ENCODE data around the gene MAPRE3.
A peak's percentile ranks its signal among the peaks of the same experiment; 100 is the strongest.

The MAPRE3 gene

GRCh38 chr2:27041752-27042151, 71.3 kb downstream of the MAPRE3 start:
- no peak for DNase-seq (ENCODE audit: low read depth)

GRCh38 chr2:27042159-27042661, 71.8 kb downstream of the MAPRE3 start:
- DNase-seq (ENCODE audit: low read depth) = no peak

GRCh38 chr2:27042985-27043634, 72.7 kb downstream of the MAPRE3 start:
- no peak for DNase-seq (ENCODE audit: low read depth)

DNA sequence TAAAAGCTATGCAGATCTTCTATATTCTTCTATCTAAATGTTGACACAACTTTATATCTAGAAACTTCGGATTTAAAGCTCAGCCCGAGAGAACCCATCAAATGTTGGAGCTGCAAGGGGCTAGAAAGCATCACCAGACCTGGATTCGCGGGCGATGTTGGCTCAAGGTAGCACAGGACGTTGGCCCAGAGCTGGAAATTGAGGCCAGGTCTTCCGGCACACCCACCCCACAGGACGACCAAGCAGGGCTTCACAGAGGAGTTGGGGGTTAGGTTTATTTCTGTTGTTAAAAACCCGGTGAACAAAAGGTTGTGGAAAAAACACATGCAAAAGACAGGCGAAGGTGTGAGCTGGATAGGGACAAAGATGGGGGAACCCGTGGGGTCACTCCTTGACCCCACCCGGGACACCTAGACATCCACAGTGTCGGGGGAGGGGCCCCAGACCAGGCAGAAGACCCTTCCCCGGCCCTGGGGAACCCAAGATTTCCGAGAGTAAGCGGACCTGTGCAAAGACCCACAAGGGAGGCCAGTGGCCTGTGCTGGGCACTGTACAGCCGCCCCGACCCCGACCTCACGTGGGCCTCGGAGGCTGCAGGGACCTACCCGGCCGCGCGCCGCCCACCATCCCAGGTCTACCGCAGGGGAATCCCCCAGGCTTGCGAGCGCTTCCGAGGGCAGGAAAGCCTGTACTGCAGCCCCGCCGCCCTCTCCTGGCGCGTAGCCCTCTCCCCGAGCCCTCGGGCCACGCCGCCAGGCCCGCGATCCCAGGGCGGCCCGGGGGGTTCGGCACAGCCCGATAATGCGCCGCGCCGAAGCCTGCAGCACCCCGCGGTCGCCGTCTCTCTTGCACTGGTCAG, 79.2 kb downstream of the MAPRE3 start:
- DNase-seq (ENCODE audit: low read depth) = no peak

GRCh38 chr2:27050281-27050995, 80.0 kb downstream of the MAPRE3 start:
- DNase-seq (ENCODE audit: low read depth) = peak; percentile 91

DNA sequence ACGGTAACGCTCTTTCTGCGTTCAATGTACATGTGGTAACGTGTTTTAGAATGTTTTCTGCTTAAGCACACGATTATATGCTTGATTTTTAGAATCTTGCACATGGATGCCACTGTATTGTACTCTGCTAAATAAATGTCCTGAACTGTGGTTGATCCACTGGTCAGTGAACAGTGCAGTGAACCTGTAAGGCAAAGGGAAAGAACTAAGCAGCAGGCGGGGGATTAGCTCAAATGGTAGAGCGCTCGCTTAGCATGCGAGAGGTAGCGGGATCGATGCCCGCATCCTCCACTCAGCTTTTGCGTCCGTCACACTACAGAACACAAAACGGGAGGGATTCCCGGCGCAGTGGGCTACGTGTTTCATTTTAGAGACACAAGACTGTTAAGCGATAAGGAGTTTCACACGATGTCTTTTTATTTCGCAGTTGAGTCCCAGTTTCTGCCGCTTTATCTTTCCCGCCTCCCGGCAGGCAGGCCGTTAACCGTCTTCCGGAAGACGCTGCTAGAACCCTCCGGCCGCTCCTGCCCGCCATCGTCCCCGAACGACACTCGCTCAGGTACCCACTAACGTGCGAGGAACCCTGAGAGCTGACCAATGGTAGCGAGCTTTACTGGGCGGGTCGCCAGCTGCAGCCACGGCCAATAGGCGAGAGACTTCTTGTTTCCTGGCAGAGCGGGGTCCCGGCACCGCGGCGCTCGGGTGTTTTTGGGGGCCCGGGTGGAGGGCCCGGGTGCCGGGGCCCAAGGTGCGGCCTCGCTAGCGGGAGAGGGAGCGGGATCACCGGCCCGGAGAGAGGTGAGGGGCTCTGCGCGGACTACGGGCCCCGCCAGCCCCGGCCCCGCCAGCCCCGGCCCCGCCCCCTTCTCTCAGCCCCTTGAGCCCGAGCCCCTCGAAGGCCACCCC, 80.8 kb downstream of the MAPRE3 start, which contains the start of gene AGBL5:
Gene AGBL5, plus strand, starts transcription at position 673 of the 906 bp plus-strand sequence. CDS start 1,291 bp downstream, outside the sequence.
- DNase-seq (ENCODE audit: low read depth) = peak; percentile 95

DNA sequence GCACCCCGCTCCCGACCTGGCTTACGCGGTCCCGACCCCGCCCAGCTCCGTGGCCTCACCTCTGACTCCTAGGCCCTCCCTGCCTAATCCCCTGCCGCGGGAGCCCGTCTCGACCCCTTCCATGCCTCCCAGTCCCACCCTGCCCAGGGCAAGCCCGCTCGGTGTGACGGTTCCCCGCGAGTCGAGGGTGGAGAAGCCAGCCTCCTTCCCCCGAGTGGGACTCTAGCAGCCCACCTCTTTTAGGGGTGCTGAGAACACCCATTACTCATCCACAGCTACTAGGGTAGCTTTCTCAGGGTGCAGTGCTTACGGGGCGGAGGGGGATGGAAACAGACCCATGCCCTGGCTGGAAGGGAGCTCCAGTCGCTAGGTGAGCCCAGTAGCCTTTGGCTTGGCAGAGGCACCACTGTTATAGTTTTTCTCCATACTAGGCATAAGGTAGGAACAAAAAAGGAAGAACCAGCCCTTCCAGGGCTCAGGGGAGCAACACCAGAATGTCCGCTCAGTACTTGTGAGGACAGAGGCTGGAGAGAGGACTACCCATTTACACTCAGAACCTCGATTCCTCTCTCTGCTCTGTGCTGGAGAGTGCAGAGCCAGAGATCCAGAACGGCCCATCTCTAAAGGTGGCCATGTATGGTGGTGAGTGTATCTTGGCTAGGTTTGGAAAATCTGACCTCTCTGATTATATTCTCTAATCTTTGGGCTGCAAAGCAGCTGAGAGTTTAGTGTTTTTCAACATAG, 81.6 kb downstream of the MAPRE3 start:
- no peak for DNase-seq (ENCODE audit: low read depth)

- DNase-seq (ENCODE audit: low read depth) = no peak
Observed at GRCh38 chr2:27053321-27053720, 82.9 kb downstream of the MAPRE3 start.

DNA sequence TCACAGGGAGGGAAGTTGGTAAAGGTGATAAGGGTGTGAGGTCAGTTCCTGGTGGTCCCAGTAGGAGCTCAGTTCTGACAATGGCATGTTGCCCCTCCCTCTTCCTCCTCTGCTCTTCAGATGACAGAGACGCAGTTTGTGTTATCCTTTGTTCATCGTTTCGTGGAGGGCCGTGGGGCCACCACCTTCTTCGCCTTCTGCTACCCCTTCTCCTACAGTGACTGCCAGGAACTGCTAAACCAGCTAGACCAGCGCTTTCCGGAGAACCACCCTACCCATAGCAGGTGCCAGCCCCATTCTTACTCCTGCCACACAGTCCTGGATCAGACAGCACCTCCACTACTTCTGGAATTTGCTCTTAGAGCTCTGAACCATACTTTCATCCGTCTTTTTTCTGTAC, 83.3 kb downstream of the MAPRE3 start:
- no peak for DNase-seq (ENCODE audit: low read depth)

DNA sequence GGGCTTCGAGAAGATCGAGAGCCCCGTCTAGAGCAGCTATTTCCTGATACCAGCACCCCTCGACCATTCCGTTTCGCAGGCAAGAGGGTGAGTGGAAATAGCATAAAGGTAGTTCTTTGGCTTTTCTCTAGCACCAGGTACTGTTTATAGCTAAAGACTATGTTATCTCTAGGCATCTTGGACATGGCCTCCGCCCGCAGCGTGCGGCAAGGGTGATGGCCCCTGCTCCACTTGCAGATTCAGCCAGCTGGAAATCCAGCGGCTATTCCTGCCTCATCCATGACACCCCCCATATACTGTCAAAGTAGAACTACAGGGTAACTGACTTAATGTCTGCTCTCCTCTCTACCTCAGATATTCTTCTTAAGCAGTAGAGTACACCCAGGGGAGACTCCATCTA, 84.3 kb downstream of the MAPRE3 start:
- DNase-seq (ENCODE audit: low read depth) = no peak

- no peak for DNase-seq (ENCODE audit: low read depth)
Observed at GRCh38 chr2:27057184-27057583, 86.7 kb downstream of the MAPRE3 start.

DNA sequence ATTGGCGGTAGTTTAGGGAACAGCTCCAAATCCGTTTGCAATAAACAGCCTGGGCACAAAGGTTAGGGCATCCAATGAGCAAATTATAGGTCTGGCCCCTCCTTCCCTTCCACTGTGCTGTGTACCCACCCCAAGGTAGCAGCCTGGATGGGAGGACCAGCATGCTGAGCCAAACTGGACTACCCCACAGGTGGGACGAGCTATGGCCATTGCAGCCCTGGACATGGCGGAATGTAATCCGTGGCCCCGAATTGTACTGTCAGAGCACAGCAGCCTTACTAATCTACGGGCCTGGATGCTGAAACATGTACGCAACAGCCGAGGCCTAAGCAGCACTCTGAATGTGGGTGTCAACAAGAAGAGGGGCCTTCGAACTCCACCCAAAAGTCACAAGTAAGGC, 87.8 kb downstream of the MAPRE3 start:
- no peak for DNase-seq (ENCODE audit: low read depth)

- DNase-seq (ENCODE audit: low read depth) = no peak
Observed at GRCh38 chr2:27059141-27059820, 88.8 kb downstream of the MAPRE3 start.

DNA sequence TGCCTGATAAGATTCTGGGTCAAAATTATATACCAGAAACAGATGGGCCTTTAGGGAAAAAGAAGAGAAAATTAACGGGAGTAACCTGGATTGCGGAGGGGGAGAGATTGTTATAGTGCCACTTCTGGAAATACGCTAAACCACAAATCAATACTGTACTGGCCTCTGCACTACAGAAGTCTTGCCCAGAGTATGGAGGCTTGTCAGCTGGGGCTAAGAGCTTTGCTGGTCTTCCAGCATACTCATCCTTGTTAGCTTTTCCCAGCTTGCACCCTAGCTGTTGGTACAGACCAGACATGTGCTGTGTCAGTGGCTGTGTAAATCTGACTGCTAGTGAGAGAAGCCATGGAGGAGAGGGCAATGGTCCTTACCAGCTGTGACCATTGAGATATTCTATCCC, 89.9 kb downstream of the MAPRE3 start:
- no peak for DNase-seq (ENCODE audit: low read depth)

GRCh38 chr2:27065128-27065527, 94.7 kb downstream of the MAPRE3 start:
- no peak for DNase-seq (ENCODE audit: low read depth)

DNA sequence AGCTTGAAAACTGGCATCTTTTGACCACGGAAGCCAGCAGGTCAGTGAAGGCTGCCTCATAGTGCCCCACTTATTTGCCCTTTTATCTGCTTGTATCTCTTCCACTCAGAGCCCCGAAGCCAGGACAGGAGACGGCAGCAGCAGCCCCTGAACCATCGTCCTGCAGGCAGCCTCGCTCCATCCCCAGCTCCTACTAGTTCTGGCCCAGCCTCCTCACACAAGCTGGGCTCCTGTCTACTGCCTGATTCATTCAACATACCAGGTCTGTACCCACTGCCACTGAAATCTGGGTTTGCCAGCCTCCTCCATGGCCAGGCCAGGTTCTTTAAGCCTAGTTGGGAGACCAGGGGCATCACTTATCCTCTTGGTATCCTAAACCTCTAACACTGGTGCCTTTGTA, 96.9 kb downstream of the MAPRE3 start:
- DNase-seq (ENCODE audit: low read depth) = no peak

GRCh38 chr2:27069436-27069835, 99.0 kb downstream of the MAPRE3 start:
- no peak for DNase-seq (ENCODE audit: low read depth)

DNA sequence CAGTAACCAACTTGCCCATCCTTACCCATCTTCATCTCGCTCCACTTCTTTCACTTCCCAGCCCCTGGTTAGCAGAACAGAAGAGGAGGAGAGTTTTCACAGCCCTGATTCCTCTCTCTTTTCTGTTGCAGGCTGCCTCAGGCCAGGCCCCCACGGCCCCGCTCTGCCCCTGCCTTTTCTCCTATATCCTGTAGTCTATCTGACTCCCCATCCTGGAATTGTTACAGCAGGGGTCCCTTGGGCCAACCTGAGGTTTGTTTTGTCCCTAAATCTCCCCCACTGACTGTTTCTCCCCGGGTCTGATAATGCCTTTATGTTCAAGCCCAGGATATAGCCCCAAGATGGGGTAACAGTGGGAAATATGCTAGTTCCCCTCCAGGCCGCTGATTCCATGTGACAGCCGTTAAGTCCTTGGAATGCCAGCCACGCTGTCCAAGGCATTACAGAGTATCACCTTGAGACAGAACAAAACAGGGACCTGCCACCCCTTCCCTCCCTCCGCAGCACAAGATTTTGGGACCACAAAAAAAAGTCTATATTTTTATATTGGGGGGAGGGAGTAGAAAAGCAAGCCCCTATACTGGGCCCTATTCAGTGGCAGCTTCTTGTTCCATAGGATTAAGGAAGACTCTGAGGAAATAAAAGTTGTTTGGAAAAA, 99.7 kb downstream of the MAPRE3 start:
- DNase-seq (ENCODE audit: low read depth) = no peak

GRCh38 chr2:27070653-27071276, 100.3 kb downstream of the MAPRE3 start:
- DNase-seq (ENCODE audit: low read depth) = no peak

All from CMK (cell line).